ENCODE measurements around the gene ENPP7.

DNA sequence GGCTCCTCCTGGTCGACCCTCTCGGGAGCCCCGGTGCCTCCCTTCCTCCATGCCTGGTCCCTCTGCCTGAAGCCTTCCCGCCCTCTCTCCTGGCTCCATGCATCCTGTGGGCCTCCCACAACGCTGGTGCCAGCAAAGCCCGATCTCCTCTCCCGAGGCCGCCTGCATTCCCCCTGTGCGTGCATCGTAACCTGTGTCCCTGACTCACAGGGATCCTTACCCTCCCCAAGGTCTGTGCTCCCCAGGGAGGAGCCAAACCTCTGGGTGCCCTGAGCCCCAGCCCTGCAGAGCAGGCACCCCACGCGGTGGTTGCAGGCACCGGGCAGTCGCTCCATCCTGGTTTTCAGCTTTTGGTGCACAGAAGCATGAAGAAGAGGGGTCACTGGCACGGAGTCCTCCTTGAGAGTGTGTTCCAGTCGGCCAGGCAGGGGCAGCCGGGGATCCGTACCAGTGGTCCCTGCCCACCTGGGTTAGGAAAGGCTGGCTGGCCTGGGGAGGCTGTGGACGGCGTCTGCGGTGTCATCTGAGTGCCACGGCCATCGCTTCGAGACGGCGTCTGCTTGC, 1.8 kb upstream of the ENPP7 start:
- TF ChIP-seq, protein P1, sequence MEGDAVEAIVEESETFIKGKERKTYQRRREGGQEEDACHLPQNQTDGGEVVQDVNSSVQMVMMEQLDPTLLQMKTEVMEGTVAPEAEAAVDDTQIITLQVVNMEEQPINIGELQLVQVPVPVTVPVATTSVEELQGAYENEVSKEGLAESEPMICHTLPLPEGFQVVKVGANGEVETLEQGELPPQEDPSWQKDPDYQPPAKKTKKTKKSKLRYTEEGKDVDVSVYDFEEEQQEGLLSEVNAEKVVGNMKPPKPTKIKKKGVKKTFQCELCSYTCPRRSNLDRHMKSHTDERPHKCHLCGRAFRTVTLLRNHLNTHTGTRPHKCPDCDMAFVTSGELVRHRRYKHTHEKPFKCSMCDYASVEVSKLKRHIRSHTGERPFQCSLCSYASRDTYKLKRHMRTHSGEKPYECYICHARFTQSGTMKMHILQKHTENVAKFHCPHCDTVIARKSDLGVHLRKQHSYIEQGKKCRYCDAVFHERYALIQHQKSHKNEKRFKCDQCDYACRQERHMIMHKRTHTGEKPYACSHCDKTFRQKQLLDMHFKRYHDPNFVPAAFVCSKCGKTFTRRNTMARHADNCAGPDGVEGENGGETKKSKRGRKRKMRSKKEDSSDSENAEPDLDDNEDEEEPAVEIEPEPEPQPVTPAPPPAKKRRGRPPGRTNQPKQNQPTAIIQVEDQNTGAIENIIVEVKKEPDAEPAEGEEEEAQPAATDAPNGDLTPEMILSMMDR (IDR thresholded peaks at IDR 0.05) = no peak
- TF ChIP-seq EP300 (IDR thresholded peaks at IDR 0.05) (no peak), POLR2A (IDR thresholded peaks at IDR 0.05) (no peak)
